ENCODE results near the gene KCTD1.

GRCh38 chr18:26563024-26563423 lies 14.7 kb upstream of the KCTD1 start:
- TF ChIP-seq, protein P1, sequence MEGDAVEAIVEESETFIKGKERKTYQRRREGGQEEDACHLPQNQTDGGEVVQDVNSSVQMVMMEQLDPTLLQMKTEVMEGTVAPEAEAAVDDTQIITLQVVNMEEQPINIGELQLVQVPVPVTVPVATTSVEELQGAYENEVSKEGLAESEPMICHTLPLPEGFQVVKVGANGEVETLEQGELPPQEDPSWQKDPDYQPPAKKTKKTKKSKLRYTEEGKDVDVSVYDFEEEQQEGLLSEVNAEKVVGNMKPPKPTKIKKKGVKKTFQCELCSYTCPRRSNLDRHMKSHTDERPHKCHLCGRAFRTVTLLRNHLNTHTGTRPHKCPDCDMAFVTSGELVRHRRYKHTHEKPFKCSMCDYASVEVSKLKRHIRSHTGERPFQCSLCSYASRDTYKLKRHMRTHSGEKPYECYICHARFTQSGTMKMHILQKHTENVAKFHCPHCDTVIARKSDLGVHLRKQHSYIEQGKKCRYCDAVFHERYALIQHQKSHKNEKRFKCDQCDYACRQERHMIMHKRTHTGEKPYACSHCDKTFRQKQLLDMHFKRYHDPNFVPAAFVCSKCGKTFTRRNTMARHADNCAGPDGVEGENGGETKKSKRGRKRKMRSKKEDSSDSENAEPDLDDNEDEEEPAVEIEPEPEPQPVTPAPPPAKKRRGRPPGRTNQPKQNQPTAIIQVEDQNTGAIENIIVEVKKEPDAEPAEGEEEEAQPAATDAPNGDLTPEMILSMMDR (IDR thresholded peaks at IDR 0.05; ENCODE audit: borderline replicate concordance, extremely low read depth, low read length, poor library complexity, severe bottlenecking), result no peak
- no peak for TF ChIP-seq EZH2 (IDR thresholded peaks at IDR 0.05; ENCODE audit: borderline replicate concordance, low read depth, low read length, severe bottlenecking)

Data from DND-41 (cell line).